ENCODE results near the gene TRIM10. TPM values are rescaled to one million over a fixed set of nuclear protein-coding genes. Genes with fewer than 3 reads are reported as not detected.

The TRIM10 gene
- total RNA-seq: not detected in 2 replicates

GRCh38 chr6:30160785-30161531 lies at the start of gene TRIM10:
Gene TRIM10 (minus strand): TSS chr6:30161211. CDS start chr6:30160858, 353 bp downstream.

GRCh38 chr6:30163090-30163917 lies 2.3 kb upstream of the TRIM10 start, which contains the start of gene TRIM15:
Gene TRIM15 (plus strand): TSS chr6:30163546. CDS start chr6:30163685, 139 bp downstream.

GRCh38 chr6:30135757-30136156 lies 25.3 kb downstream of the TRIM10 start, which contains the start of gene TRIM40:
Gene TRIM40 (plus strand): TSS chr6:30136140. CDS start chr6:30137037, 897 bp downstream.

GRCh38 chr6:30113003-30113759 lies 47.8 kb downstream of the TRIM10 start, which contains the start of gene TRIM31:
Gene TRIM31 (minus strand): TSS chr6:30113090. CDS start chr6:30112805, 285 bp downstream.

Other genes with a start within 250 kb of the TRIM10 start
- gene HLA-A, start 218.7 kb downstream of the TRIM10 start, total RNA-seq: 456 and 579 TPM in 2 replicates
- 12.6 and 16.2 TPM in 2 replicates for gene POLR1H, start 99.9 kb downstream of the TRIM10 start, total RNA-seq
- 23.8 and 25.7 TPM in 2 replicates for gene PPP1R11, start 94.0 kb downstream of the TRIM10 start, total RNA-seq
- gene RNF39, start 85.4 kb downstream of the TRIM10 start, total RNA-seq: 0.07 TPM in 1 of 2 replicates, not detected in the other
- not detected in 2 replicates for gene TRIM31, start 48.1 kb downstream of the TRIM10 start, total RNA-seq
- gene TRIM40, start 25.1 kb downstream of the TRIM10 start, total RNA-seq: not detected in 2 replicates
- gene TRIM15, start 2.3 kb upstream of the TRIM10 start, total RNA-seq: not detected in 2 replicates
- gene TRIM26, start 52.2 kb upstream of the TRIM10 start, total RNA-seq: 18.3 and 22.1 TPM in 2 replicates
- gene TRIM39, start 165.7 kb upstream of the TRIM10 start, total RNA-seq: 12.2 and 12.8 TPM in 2 replicates
- 15.4 and 17.9 TPM in 2 replicates for gene RPP21, start 183.9 kb upstream of the TRIM10 start, total RNA-seq